Fibroblast of lung (primary cell): ENCODE data around the gene CD79B.
"Not testable (repeated sequence)": the region's sequence is repeated elsewhere in the genome, so short reads cannot be mapped to it uniquely, and the experiment has no call there.

Source experiments
- EZH2 ChIP-seq: IDR thresholded peaks from 2 replicates; pipeline ENCODE4 v1.5.1; 2012; ENCODE audit warnings: low read length, control low read depth, mild to moderate bottlenecking; ENCODE audit errors: missing control alignments
- TF ChIP-seq, protein P1 (sequence below), 2 donors: IDR thresholded peaks in 1 of 2; conservative IDR thresholded peaks in 1 of 2; 1 replicate in 1 of 2; 2 replicates in 1 of 2; pipeline ENCODE4 v1.5.1; 2011 to 2012; ENCODE audit warnings: low read length in 2 of 2, control low read depth in 1 of 2, inconsistent platforms in 1 of 2, low read depth in 1 of 2, mild to moderate bottlenecking in 1 of 2

DNA sequence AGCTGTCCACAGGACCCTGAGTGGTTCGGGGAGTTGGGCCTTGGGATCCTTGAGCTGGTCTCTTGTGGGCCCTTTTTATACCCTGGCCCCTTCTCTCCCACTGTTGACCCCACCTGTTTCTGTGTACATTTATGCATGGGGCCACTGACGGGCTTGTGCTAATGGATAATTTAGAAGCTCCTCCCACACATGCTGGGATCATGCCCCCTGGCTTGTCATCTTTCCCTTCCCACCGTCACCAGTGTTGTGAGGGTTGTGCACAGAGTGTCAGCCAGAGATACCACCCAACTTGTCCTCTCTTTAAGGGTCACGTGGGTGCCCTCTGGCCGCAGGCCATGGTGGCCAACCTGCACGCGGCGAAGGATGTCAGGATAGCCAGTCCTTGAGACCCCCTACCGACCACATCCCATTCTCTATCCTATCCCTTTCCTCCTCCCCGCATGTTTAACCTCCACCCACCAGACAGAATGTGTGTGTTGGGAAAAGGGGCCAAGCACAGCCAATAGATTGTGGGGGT is 13.3 kb downstream of the CD79B start, which contains the start of gene GH1:
- TF ChIP-seq, protein P1, sequence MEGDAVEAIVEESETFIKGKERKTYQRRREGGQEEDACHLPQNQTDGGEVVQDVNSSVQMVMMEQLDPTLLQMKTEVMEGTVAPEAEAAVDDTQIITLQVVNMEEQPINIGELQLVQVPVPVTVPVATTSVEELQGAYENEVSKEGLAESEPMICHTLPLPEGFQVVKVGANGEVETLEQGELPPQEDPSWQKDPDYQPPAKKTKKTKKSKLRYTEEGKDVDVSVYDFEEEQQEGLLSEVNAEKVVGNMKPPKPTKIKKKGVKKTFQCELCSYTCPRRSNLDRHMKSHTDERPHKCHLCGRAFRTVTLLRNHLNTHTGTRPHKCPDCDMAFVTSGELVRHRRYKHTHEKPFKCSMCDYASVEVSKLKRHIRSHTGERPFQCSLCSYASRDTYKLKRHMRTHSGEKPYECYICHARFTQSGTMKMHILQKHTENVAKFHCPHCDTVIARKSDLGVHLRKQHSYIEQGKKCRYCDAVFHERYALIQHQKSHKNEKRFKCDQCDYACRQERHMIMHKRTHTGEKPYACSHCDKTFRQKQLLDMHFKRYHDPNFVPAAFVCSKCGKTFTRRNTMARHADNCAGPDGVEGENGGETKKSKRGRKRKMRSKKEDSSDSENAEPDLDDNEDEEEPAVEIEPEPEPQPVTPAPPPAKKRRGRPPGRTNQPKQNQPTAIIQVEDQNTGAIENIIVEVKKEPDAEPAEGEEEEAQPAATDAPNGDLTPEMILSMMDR (conservative IDR thresholded peaks at IDR 0.05 in 1 of 2, IDR thresholded peaks at IDR 0.05 in 1 of 2; ENCODE audit: low read depth in 1 of 2, low read length in 2 of 2) = not testable (repeated sequence)
- not testable (repeated sequence) for TF ChIP-seq EZH2
